Upper lobe of left lung (tissue), 6 donors: ENCODE results near the gene MGST2. TPM values are rescaled to one million over a fixed set of nuclear protein-coding genes. Genes with fewer than 3 reads are reported as not detected.

ENCODE experiments used
- ATAC-seq, 2 donors: fragments of 200-7000 bp; cut with Tn5 transposase; one replicate each; pipeline ENCODE4 v1.9.1; 2022; ENCODE audit warnings: mild to moderate bottlenecking in 2 of 2, moderate library complexity in 2 of 2; ENCODE audit not compliant: low FRiP score in 2 of 2
- DNase-seq, 2 donors: peaks; one replicate each; pipeline ENCODE4 v3.0.0-alpha.2; 2019 to 2020
- H3K27ac ChIP-seq, 4 donors: fragments of 200-600 bp; sonication (generic); one replicate each; pipeline ENCODE4 v1.5.1; 2016 to 2019
- H3K27me3 ChIP-seq, 4 donors: fragments of 200-600 bp; sonication (generic); one replicate each; pipeline ENCODE4 v1.5.1; 2017 to 2019
- H3K36me3 ChIP-seq, 4 donors: fragments of 200-600 bp; sonication (generic); one replicate each; pipeline ENCODE4 v1.5.1; 2016 to 2019
- H3K4me1 ChIP-seq, 4 donors: fragments of 200-600 bp; sonication (generic); one replicate each; pipeline ENCODE4 v1.5.1; 2018 to 2019
- H3K4me3 ChIP-seq, 4 donors: fragments of 200-600 bp; sonication (generic); one replicate each; pipeline ENCODE4 v1.5.1; 2017 to 2019; ENCODE audit warnings: mild to moderate bottlenecking in 2 of 4, moderate library complexity in 1 of 4
- H3K9me3 ChIP-seq, 4 donors: fragments of 200-600 bp; sonication (generic); one replicate each; pipeline ENCODE4 v1.5.1; 2018 to 2019
- EP300 ChIP-seq, 4 donors: sonication (generic); formaldehyde crosslinking; IDR thresholded peaks; one replicate each; pipeline ENCODE4 v1.5.1; 2017; ENCODE audit warnings: antibody characterized with exemption in 4 of 4, control low read depth in 2 of 4
- POLR2A ChIP-seq, 4 donors: fragments of 450-650 bp; IDR thresholded peaks; one replicate each; pipeline ENCODE4 v1.5.1; 2016 to 2017; ENCODE audit warnings: antibody characterized with exemption in 4 of 4, mild to moderate bottlenecking in 2 of 4
- POLR2AphosphoS5 ChIP-seq, 2 donors: sonication (generic); formaldehyde crosslinking; IDR thresholded peaks; one replicate each; pipeline ENCODE4 v1.5.1; 2017; ENCODE audit warnings: antibody characterized with exemption in 2 of 2
- WGBS, 2 donors: methylation state at CpG; one replicate each; pipeline ENCODE4 v1.1.5; 2017 to 2018; 5-methylcytosine and 5-hydroxymethylcytosine counted together
- total RNA-seq, 6 donors: library from RNA; depleted of rRNA in 4 of 6; stranded (reverse); fragments of >200 nt in 4 of 6; gene quantifications; one replicate each; pipeline versions ENCODE4 v1.1.0 to v1.2.1, GENCODE V29; 2016 to 2021
- TF ChIP-seq, protein P1 (sequence below), 6 experiments: fragments of 450-650 bp in 4 of 6; fragments of 200-600 bp in 2 of 6; sonication (generic) in 2 of 6; IDR thresholded peaks; one replicate each; pipeline ENCODE4 v1.5.1; 2016 to 2019; ENCODE audit warnings: antibody characterized with exemption in 6 of 6
- donor health status: DM: no; HTN: no; CAD: no; lungs with moderate emphysema.
- donor health status: DM: no; HTN: yes; CAD: no; lungs with severe emphysema.

MGST2 gene
- total RNA-seq, 6 donors from 2014 or later: 12.6 to 64.0 (median 39.1) TPM

DNA sequence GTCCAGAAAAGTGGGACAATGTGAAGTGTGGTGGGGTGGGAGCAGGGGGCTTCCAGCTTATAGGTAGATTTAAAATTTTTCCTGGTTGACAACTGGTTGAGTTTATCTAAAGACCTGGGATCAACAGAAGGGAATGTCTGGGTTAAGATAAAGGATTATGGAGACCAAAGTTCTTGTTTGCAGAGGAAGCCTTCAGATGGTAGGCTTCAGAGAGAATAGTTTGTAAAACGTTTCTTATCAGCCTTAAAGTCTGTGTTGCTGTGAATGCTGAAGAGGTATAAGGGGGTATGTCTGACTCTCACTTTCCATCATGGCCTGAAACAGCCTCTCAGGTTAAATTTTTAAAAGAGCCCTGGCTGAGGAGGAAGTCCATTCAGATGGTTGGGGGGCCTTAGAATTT lies 20.5 kb downstream of the MGST2 start:
- TF ChIP-seq POLR2AphosphoS5 (IDR thresholded peaks at IDR 0.05) (no peak), POLR2A (IDR thresholded peaks at IDR 0.05) (no peak), EP300 (IDR thresholded peaks at IDR 0.05) (no peak)
- TF ChIP-seq, protein P1, sequence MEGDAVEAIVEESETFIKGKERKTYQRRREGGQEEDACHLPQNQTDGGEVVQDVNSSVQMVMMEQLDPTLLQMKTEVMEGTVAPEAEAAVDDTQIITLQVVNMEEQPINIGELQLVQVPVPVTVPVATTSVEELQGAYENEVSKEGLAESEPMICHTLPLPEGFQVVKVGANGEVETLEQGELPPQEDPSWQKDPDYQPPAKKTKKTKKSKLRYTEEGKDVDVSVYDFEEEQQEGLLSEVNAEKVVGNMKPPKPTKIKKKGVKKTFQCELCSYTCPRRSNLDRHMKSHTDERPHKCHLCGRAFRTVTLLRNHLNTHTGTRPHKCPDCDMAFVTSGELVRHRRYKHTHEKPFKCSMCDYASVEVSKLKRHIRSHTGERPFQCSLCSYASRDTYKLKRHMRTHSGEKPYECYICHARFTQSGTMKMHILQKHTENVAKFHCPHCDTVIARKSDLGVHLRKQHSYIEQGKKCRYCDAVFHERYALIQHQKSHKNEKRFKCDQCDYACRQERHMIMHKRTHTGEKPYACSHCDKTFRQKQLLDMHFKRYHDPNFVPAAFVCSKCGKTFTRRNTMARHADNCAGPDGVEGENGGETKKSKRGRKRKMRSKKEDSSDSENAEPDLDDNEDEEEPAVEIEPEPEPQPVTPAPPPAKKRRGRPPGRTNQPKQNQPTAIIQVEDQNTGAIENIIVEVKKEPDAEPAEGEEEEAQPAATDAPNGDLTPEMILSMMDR (IDR thresholded peaks at IDR 0.05): no peak

DNA sequence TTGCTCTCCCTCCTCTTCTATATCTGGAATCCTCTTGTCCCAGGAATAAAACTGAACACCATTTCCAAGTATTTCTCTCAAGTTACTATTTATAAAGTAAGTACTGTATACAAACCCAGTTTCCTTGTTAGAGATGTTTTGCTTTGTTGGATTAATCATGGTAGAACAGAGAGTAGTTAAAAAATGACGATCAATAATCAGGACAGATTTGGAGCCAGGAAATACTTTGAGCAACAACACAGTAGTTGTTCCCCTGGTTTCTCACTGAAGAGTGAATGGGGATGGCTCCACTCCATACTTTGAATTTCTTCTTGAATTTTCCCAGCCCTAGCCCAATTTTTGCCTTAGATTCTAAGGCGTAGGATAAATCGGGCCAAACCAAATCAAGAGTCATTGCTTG lies 21.4 kb downstream of the MGST2 start:
- peaks cover 0 to 4% (median 1%) of the 10 kb centered on the region in 4 donors for H3K36me3 ChIP-seq
- H3K4me1 ChIP-seq: peaks cover 11 to 19% (median 14%) of the 10 kb centered on the region in 4 donors
- 66 to 87% methylated on average over 3 of the region's 3 CpGs for WGBS, 2 donors
- H3K27ac ChIP-seq: peak overlapping the region in 1 of 4 donors; percentile 36
- no peaks in the 10 kb centered on the region for H3K27me3 ChIP-seq
- no peak for ATAC-seq
- no peaks in the 10 kb centered on the region for H3K9me3 ChIP-seq
- TF ChIP-seq POLR2A (IDR thresholded peaks at IDR 0.05): no peak
- TF ChIP-seq POLR2AphosphoS5 (IDR thresholded peaks at IDR 0.05): no peak
- TF ChIP-seq EP300 (IDR thresholded peaks at IDR 0.05): no peak
- TF ChIP-seq, protein P1 (IDR thresholded peaks at IDR 0.05): no peak
- DNase-seq: no peak
- no peak overlapping the region for H3K4me3 ChIP-seq

More for the DNA sequence above, 20.5 kb downstream of the MGST2 start:
- peaks cover 0 to 4% (median 1%) of the 10 kb centered on the region in 4 donors for H3K36me3 ChIP-seq
- peaks cover 11 to 20% (median 15%) of the 10 kb centered on the region in 4 donors for H3K4me1 ChIP-seq
- no peaks in the 10 kb centered on the region for H3K9me3 ChIP-seq
- no peak overlapping the region for H3K4me3 ChIP-seq
- no peak for ATAC-seq
- H3K27me3 ChIP-seq: no peaks in the 10 kb centered on the region
- H3K27ac ChIP-seq: no peak overlapping the region
- no peak for DNase-seq
- 25 to 76% methylated on average over 1 of the region's 1 CpG for WGBS, 2 donors

DNA sequence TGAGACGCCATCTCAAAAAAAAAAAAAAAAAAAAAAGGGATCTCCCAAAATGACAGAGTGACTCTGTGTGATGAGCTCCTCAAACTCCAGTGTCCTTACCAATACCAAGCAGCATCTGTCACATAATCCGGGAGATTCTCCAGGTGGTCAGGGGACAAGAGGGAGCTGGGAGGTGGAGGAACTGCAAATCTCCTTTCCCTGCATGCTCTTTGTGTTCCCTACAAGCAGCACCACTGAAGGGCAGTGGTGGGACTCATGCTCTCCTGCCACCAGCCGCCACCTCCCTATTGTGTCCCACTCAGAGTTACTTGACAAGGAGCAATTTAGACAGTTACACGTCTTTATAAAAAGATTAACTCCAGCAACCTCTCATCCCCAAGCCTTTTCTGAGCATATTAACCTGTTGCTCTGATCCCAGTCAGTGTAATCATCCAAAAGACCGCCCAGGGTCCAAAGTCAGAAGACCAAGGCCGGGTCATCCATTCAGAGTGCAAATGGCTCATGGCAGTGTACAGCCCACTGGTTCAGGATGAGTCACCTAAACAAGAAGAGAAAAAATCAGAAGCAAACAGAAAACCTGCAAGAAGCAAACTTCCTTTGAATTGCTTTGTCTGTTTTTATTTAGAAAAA lies 23.6 kb downstream of the MGST2 start:
- peaks cover 0 to 4% (median 1%) of the 10 kb centered on the region in 4 donors for H3K36me3 ChIP-seq
- peaks cover 0 to 11% (median 2%) of the 10 kb centered on the region in 4 donors for H3K4me1 ChIP-seq
- H3K27me3 ChIP-seq: no peaks in the 10 kb centered on the region
- no peak for DNase-seq
- no peak for ATAC-seq
- 95 to 98% methylated on average over 6 of the region's 6 CpGs for WGBS, 2 donors
- H3K9me3 ChIP-seq: no peaks in the 10 kb centered on the region
- no peak overlapping the region for H3K27ac ChIP-seq
- no peak overlapping the region for H3K4me3 ChIP-seq
- TF ChIP-seq, protein P1 (IDR thresholded peaks at IDR 0.05): no peak
- TF ChIP-seq EP300 (IDR thresholded peaks at IDR 0.05) (no peak), POLR2A (IDR thresholded peaks at IDR 0.05) (no peak)

DNA sequence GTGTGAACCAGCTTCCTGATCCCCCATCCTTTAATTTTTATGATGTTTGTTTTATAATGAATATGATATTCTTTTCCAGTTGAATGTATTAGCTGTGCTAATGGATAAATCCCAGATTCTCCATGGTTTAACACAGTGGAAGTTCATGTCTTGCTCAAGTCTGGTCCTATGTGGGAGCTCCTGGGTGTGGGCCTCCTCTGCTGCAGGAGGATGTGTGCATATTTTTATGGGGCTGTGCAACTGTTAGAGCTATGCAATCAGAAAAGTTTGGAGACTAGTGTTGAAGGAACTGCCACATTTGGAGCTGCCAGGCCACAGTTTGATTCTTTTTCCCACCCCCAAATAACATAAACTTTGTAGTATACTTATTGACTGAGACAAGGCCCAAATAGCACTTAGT lies 24.8 kb downstream of the MGST2 start:
- Histone ChIP-seq H3K27me3 (no peaks in the 10 kb centered on the region), H3K27ac (no peak overlapping the region), H3K36me3 (peaks cover 0 to 9% (median under 1%) of the 10 kb centered on the region in 4 donors), H3K9me3 (no peaks in the 10 kb centered on the region), H3K4me1 (peaks cover 0 to 11% (median 2%) of the 10 kb centered on the region in 4 donors), H3K4me3 (no peak overlapping the region)
- DNase-seq (no peak), ATAC-seq (no peak)
- TF ChIP-seq POLR2AphosphoS5 (IDR thresholded peaks at IDR 0.05) (no peak), POLR2A (IDR thresholded peaks at IDR 0.05) (no peak), EP300 (IDR thresholded peaks at IDR 0.05) (no peak)
- TF ChIP-seq, protein P1 (IDR thresholded peaks at IDR 0.05): no peak
